Endometrial microvascular endothelial cells (primary cell): ENCODE measurements around the gene CELF6. TPM values are rescaled to one million over a fixed set of nuclear protein-coding genes. Genes with fewer than 3 reads are reported as not detected.

ENCODE experiments used
- in situ Hi-C: cut with HindIII; loops from 2 replicates; pipeline ENCODE4 v1.10.0; 2017; ENCODE audit warnings: low sequenced_read_pairs, low pct_unique_long_range_greater_than_20kb; ENCODE audit errors: inconsistent ontology term
- total RNA-seq: library from RNA; depleted of rRNA; stranded (reverse); fragments of >200 nt; gene quantifications from one replicate; pipeline ENCODE4 v1.2.3, GENCODE V29; 2015; ENCODE audit errors: inconsistent ontology term

The CELF6 gene
- total RNA-seq, 1 donor from 2014 or later: not detected

DNA sequence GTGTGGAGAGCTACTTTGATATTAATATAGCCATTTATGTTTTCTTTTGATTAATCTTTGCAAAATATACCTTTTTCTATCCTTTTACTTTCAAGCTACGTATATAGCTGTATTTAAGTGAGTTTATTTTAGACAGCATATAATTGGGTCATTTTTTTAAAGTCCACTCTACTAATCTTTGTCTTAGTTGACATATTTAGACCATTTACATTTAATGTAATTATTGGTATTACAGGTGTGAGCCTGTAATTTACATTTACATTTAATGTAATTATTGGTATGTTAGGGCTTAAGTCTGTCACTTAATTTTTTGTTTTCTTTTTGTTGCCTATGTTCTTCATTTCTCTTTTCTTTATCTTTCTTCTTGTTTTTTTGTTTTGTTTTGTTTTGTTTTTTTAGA is 3.8 kb upstream of the CELF6 start:
- in situ Hi-C loops: no loop called here

DNA sequence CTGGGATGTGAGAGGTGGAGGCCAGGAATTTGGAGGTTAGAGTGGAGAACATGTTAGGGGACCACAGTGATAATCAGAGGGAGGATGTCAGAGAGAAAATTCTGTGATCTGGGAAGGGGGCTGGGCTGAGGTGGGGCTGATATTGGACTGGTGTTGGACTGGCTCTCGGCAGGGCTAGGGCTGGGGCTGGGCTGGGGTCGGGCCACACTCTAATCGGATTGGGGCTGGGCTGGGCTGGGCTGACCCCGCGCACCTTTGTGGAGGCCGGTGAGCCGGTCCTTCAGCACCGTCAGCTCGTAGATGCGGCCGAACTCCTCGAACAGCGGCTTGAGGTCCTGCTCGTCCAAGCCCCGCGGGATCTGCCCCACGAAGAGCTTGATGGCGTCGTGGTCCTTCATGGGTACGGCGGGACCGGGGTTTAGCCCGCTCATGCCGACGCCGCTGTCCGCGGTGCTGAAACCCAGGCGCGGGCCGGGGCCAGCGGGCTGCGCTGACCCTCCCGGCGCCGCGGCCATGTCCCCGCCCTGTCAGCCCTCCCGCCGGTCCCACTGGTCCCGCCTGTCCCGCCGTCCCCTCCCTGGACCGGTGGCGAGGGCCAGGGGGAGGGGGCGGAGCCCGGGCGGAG is 485 bp downstream of the CELF6 start:
- in situ Hi-C loops: no loop called here

DNA sequence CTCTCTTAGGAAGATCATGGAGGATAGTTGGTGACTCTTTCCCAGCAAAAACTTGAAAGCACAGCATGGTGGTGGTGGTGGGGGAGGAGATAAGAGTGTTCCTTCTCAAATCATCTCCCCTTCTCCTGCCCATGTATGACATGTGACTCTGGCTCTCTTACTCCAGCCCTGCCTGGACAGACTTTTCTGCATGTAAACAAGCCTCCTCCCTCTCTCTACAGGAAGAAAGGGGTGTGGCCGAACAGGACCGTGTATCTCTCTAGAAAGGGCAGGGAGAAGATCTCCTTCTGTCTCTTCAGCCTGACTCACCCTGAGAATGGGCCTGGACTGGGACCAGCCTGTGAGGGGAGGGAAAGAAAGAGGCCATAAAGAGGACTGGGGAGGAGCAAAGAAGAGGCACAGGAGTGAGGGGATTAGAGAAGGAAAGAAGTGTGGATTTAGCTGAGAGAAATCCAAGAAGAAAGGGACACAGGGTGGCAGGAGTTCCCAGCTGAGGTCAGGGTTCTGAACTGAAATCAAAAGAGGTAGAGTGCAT is 1.5 kb downstream of the CELF6 start:
- in situ Hi-C loops: no loop called here

DNA sequence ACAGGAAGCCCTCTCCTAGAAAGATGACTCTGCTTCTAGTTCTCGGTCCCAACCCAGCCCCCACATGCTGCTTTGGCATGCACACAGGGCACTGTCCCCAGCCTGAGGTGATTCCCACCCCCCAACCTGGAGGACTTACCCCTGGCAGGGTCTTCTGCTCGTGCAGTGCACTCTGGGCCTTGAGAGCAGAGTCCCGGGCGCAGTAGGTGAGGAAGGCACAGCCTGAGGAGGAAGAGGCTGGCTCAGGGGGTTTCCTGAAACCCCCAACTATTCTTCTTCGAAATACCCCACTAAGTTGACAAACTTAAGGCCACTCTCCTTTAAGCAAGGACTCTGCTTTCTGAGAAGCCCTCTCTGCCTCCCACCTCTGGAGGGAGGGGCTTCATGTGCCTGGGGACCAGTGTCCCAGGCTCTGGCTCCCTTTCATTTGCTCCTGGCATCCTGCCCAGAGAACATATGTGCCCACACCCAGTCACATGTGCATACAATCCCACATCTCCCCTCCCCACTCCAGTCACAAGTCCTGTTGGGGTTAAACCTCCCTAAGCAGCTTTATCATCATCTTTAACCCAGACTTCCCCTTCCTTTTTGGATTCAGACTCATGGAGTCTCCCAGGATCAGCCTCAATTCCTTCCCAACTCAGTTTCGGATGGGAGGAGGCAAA is 4.1 kb downstream of the CELF6 start:
- in situ Hi-C loops: no loop called here

DNA sequence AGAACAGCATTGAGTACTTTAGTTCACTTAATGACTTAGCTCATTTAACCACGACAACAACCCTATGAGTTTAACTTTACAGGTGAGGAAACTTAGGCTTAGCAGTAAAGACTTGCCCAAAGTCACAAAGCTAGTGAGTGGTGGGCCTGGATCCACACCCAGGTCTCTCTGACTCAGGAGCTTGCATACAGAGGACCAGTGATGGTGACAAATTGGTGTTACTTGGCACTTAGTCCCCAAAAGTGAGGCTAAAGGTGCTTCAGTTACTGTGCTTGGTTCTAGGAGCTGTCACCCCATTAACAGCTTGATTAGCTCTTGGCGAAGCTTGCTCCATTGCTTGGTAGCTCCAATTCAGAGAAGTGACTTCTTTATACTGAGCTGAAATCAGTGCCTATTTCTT is 6.1 kb downstream of the CELF6 start:
- in situ Hi-C loops: no loop called here

DNA sequence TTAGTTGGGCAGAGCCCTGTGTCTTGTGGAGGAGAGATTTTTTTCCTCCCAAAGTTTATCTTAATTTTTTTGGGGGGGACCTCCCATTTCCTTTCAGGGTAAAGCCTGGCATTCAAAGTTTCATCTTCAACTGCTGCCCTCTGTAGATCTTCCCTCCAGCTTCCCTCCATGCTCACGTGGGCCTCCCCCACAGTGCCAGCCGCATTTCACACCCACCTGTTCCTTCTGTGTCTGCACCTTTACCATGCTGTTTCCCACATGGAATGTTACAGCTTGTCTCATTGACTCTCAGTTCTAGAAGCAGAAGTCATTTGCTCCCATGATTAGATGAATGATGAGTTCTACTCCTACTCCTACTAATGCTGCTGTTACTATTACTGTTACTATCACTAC is 6.5 kb downstream of the CELF6 start:
- in situ Hi-C loops: no loop called here

DNA sequence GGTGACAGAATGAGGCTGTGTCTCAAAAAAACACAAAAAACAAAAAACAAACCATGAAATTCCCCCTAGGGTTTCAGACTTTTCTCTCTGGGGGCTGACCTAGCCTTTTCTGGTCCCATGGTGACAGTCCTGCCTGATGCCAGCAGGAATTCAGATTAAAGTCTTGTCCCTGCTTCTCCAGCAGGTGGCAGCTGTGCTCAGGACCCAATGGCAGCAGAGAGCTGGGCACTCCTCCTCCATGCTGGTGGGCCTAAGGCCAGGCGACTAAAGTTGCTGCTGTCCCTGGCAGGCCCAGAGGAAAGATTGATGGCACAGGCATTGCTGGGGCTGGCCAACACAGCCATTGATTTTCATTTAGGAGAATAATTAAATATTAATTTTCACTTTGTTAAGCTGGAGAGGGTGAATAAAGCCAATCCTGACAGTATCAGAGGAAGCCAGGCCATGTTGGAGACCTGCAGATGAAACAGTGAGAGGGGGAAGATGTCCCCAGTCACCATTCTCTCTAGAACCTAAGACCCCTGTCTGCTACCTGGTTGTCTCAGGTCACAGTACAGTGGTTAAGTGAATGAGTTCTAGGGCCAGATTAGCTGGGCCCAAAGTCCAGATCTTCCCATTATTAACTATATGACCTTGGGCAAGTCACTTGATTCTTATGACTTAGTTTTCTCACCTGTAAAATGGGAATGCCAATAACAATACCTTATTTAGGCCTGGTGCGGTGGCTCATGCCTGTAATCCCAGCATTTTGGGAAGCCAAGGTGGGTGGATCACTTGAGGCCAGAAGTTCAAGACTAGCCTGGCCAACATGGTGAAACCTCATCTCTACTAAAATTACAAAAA is 7.1 kb downstream of the CELF6 start:
- in situ Hi-C loops: no loop called here

DNA sequence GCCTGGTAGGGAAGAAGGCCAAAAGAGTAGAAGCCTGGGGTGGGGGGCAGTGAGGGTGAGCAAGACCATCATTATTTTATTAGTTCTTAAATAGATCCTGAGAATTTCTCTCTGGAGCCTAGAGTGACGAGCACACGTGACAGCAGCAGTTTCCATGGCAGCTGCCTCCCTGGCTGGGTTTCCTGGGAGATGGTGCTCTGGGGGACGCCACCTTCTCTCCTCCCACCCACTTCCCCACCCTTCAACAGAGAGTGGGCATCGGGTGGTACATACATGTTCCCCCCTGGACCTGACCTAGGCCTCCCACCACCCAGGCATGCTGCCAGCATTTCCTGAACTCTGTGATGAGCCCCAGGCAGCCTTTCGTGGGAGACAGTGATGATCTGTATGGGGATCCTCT is 12.9 kb downstream of the CELF6 start:
- in situ Hi-C loops: no loop called here

DNA sequence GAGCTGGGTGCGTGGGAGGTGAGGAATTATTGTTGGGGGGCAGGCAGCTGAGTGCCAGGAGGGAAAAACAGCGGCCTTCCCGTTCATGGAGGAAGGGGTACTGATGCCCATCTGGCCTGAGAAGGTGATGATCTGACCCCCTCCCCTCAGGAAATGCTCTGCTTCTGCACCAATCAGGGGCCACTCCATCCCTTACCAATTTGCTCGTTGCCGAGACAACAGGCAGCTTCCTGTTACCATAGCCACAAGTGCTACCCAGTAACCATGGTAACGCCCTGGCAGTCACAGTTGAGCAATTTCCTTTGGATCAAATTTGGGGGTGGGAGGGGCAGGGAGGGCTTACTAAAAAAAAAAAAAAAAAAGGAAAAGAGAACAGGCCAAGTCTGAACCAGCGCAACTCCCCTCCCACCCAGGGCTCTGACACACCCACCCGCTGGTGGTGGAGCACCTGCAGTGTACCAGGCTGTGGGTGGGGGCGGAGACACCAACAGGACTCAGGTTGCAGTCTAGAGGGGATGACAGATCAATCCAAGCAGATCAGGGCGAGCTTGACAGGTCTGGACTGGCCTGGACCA is 13.7 kb downstream of the CELF6 start:
- in situ Hi-C loops: no loop called here

DNA sequence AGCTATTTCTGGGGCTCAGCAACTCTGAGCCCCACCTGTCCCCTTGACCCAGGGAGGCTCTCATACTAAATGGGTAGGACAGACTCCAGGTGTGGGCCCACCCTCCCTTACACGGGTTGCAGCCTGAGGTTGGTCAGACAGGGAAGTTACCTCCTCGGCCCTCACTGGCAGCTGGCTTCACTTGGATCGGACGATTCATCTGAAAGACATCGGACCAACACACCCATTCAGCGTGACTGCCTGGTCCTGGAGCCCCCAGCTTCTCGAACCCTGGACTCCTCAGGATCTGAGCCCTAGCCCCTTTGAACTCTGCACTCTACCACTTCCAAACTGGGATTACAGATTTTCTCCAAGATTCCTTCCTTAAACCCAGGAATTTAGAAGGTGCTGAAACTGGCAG is 15.4 kb downstream of the CELF6 start:
- in situ Hi-C loops: no loop called here

DNA sequence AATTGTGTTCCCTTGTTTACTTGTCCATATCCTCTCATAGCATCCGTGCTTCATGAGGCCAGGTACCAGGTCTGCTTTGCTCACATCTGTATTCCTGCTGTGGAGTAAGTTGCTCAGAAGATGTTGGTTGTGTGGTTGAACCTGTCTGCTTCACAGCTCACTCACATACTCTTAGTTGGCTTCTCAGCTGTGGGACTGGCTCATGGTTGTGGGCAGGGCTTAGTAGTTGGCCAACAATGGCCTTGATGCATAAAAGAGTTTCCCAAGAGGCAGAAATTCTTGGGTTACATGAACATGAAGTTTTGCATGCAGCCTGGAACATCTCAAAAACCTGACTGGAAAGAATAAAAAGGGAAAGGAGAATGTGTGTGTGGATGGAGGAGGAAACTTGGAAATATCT is 17.0 kb downstream of the CELF6 start:
- in situ Hi-C loops: no loop called here

DNA sequence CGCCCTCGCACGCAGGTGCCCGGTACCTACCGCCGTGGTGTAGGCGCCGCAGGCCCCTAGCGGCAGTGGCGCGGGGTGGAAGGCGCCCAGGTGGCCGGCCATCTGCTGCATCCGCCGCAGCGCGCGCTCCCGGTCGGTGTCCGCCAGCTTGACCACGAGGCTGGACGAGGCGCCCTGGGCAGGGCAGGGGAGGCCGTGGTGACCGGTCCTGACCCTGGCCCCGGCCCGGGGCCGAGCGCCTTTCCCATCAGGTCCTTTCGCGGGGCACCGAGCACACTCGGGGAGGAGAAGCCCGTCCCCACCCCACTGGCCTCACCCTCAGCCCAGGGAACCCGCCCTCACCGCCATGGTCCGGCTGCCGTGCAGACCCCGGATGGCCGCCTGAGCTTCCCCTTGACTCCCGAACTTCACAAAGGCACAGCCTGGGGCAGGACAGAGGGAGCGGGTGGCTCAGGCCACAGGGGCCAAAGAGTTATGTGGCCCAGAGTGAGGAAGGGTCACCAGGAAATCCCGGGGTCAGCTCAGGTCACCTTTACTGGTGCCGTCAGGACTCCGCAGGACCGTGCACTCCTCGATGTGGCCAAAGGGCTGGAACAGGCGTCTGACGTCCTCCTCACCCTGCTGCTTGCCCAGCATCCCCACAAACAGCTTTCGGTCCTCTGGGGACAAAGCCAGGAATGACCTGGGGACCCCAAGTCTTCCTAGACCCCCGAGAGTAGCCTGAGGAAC is 30.2 kb downstream of the CELF6 start:
- in situ Hi-C loops: no loop called here

DNA sequence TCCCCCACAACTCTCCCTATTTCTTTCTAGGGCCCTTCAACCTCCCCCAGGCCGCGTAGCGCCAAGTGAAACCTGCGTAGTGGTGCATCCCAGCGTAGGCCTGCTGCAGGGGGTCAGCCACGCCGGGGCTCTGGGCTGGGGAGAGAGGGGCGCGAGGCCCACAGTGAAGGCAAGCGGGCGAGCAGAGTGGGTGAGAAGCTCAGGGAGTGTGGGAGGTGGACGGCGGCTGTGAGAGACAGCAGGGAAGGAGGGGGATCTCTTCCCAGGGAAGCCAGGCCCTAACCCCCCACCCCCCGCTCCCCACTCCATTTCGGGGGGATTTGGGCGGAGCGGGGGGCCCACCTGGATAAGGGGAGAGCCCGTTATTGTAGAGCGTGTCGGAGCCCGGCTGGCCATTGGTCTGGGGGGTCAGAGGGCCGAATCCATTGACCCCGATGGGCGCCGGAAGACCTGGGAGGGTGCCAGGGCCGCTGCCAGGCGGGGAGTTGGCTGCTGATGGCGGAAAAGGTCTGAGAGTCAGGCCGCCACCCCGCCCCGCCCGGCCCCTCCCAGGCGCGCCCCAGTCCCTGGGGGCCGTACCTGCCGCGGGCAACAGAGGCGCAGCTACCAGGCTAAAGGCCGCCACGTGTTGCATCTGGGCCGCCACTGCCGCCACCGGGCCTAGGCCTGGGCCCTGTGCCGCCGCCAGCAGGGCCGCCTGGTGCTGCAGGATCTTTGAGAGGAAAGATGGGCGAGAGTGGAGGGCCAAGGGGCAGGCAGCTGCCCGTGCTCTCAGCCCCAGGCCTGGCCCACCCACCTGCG is 31.0 kb downstream of the CELF6 start:
- in situ Hi-C loops: no loop called here

DNA sequence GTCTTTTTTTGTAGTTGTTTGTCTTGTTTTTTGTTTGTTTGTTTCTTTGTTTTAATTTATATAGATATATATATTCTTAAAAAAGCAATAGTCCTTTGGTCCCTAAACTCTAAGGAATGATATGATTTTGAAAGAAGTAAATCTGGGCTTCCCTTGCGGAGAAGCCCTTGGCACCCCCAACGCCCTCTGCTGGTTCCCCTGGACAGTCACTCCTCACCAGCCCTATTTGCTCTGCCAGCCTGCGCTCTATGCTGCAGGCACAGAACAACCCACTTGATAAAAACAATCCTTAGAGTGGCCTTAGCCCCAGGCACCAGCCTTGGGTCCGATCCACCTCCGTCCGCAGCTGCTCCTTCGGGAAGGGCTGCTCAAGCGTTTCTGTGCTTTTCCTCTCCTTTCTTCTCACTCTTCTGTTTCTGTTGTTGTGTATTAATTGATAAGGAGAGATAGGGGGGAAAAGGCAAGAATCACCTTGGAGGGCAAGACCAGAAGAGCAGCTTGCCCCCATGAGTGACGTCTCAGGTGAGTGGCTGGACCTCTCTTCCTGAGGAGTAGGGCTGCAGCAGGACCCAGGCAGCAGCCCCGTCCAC is 33.9 kb downstream of the CELF6 start:
- in situ Hi-C loops: no loop called here

DNA sequence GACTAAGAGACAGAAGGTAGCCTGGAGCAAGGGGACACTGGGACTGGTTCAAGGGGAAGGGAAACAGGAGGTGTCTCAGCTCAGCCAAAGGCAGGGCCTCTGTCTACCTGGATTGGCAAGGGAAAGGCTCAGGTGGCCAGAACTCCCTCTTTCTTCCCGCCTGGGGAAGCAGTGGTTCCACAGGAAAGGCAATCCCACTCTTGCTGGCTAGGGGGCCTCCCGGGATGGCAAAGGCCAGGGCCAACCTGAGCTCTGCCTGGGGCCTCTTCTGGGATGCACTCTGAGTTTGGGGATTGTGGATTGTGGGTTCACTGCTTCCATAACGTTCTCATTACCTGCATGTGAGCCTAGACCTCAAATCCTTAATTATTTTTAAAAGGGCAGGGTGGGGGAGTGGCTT is 34.6 kb downstream of the CELF6 start:
- in situ Hi-C loops: no loop called here

DNA sequence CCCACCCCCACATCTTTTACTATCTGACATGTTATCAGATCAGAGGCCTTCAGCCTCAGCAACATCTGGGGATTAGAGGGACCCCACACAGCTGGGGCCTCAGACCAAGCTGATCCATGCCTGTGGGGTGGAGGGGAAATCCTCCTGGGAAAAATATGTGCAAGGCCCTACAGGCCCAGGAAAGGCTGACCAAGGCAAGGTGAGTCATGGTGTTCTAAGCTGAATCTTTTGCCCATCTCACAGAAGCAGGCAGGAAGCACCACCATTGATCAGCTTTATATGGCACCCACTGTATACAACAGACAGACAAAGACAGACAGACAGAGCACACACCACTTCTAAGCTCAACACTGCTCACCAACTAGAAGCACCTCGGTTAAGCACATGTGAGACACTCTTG is 35.2 kb downstream of the CELF6 start:
- in situ Hi-C loops: no loop called here

DNA sequence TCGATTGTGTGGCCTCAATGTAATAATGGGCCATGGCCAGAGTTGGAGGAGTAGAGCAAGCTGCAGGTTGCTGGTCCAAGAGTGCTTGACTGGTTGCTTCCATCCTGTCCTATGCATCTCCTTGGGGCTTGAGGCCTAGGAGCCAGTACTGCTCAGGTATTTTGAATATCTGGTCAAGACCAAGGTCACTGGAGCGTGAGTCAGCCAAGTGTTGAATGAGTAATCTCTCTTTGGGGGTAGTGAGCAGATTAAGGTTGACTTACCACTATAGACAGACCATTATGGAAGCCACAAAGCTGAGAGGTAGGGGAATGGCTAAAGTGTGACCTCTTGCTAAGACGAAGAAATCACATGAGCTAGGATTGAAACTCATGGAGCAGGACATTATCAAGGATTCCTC is 38.2 kb downstream of the CELF6 start:
- in situ Hi-C loops: no loop called here

DNA sequence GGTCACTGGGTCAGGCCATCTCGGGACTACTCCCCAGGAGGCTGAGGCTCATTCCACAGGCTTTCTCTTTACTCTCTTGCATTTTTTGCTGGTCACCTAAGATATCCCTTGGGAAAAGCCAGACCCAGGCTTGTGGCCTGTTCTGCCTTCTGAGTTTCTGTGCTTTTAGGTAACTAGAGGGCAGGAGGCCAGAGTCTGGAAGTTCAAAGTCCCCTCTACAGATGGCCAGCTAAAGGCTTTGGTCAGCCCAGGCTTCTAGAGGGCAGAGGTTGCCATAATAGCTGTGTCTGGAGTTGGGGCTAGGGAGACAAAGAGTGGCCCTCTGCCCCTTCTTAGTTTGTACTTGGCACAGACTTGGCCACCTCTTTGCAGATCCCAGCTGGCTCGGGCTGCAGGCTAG is 39.2 kb downstream of the CELF6 start:
- in situ Hi-C loops: no loop called here
